H9 (cell line): ENCODE measurements around the gene DSTN. TPM values are rescaled to one million over a fixed set of nuclear protein-coding genes. Genes with fewer than 3 reads are reported as not detected.

Source experiments
- DNase-seq: peaks from one replicate; pipeline ENCODE4 v3.0.0-alpha.2; 2017
- H2AFZ ChIP-seq: one replicate; pipeline ENCODE4 v1.6.1; 2013; ENCODE audit warnings: mild to moderate bottlenecking, low read length, control low read depth, moderate library complexity
- H2AK5ac ChIP-seq: 2 replicates; pipeline ENCODE4 v1.6.1; 2013; ENCODE audit warnings: low read length, control low read depth, mixed read lengths; ENCODE audit not compliant: insufficient read length
- H2BK120ac ChIP-seq: one replicate; pipeline ENCODE4 v1.6.1; 2013; ENCODE audit warnings: low read depth, mild to moderate bottlenecking, low read length, control low read depth, inconsistent platforms; ENCODE audit not compliant: poor library complexity, severe bottlenecking
- H2BK12ac ChIP-seq: 2 replicates; pipeline ENCODE4 v1.6.1; 2013; ENCODE audit warnings: low read length, control low read depth, mixed read lengths, low read depth; ENCODE audit not compliant: insufficient read length
- H2BK15ac ChIP-seq: 2 replicates; pipeline ENCODE4 v1.6.1; 2013; ENCODE audit warnings: low read depth, low read length, control low read depth
- H2BK20ac ChIP-seq: one replicate; pipeline ENCODE4 v1.6.1; 2013; ENCODE audit warnings: low read depth, mild to moderate bottlenecking, low read length, control low read depth, inconsistent platforms; ENCODE audit not compliant: poor library complexity, severe bottlenecking
- H2BK5ac ChIP-seq: 2 replicates; pipeline ENCODE4 v1.6.1; 2013; ENCODE audit warnings: low read length, control low read depth, mixed read lengths; ENCODE audit not compliant: insufficient read length
- H3K14ac ChIP-seq: 2 replicates; pipeline ENCODE4 v1.6.1; 2013; ENCODE audit warnings: low read length, control low read depth; ENCODE audit not compliant: insufficient read depth
- H3K18ac ChIP-seq: 2 replicates; pipeline ENCODE4 v1.6.1; 2013; ENCODE audit warnings: low read depth, mild to moderate bottlenecking, mixed read lengths, low read length, control low read depth; ENCODE audit not compliant: insufficient read length
- H3K23ac ChIP-seq: 2 replicates; pipeline ENCODE4 v1.6.1; 2013; ENCODE audit warnings: low read length, control low read depth, mixed read lengths, low read depth; ENCODE audit not compliant: insufficient read length
- H3K23me2 ChIP-seq: 2 replicates; pipeline ENCODE4 v1.6.1; 2013; ENCODE audit warnings: low read depth, mild to moderate bottlenecking, mixed read lengths, low read length, control low read depth; ENCODE audit not compliant: insufficient read length, poor library complexity, severe bottlenecking
- H3K27ac ChIP-seq: 2 replicates; pipeline ENCODE4 v1.5.1; 2013; ENCODE audit warnings: low read length, control low read depth, mixed read lengths, low read depth; ENCODE audit not compliant: insufficient read length
- H3K27me3 ChIP-seq: 2 replicates; pipeline ENCODE4 v1.6.1; 2013; ENCODE audit warnings: low read length, control low read depth, inconsistent platforms; ENCODE audit not compliant: insufficient read depth
- H3K4ac ChIP-seq: 2 replicates; pipeline ENCODE4 v1.6.1; 2013; ENCODE audit warnings: low read depth, mild to moderate bottlenecking, control low read depth, inconsistent platforms, low read length, moderate library complexity
- H3K4me1 ChIP-seq: 2 replicates; pipeline ENCODE4 v1.6.1; 2013; ENCODE audit warnings: low read length, control low read depth, inconsistent platforms; ENCODE audit not compliant: insufficient read depth
- H3K4me2 ChIP-seq: 2 replicates; pipeline ENCODE4 v1.6.1; 2013; ENCODE audit warnings: low read length, control low read depth, mixed read lengths; ENCODE audit not compliant: insufficient read length, insufficient read depth
- H3K56ac ChIP-seq: 2 replicates; pipeline ENCODE4 v1.6.1; 2013; ENCODE audit warnings: low read depth, mild to moderate bottlenecking, mixed read lengths, low read length, control low read depth; ENCODE audit not compliant: insufficient read length
- H3K79me1 ChIP-seq: 2 replicates; pipeline ENCODE4 v1.6.1; 2013; ENCODE audit warnings: low read depth, mild to moderate bottlenecking, moderate library complexity, low read length, control low read depth, inconsistent platforms; ENCODE audit not compliant: insufficient read depth, poor library complexity, severe bottlenecking
- H3K79me2 ChIP-seq: 2 replicates; pipeline ENCODE4 v1.6.1; 2013; ENCODE audit warnings: low read length, control low read depth, inconsistent platforms; ENCODE audit not compliant: insufficient read depth
- H3K9ac ChIP-seq: 2 replicates; pipeline ENCODE4 v1.6.1; 2013; ENCODE audit warnings: low read length, control low read depth, mixed read lengths; ENCODE audit not compliant: insufficient read length; ENCODE audit errors: extremely low read depth
- H3K9me3 ChIP-seq: one replicate; pipeline ENCODE4 v1.6.1; 2013; ENCODE audit warnings: low read depth, low read length, inconsistent platforms; ENCODE audit not compliant: control insufficient read depth
- H3T11ph ChIP-seq: one replicate; pipeline ENCODE4 v1.6.1; 2013; ENCODE audit warnings: mild to moderate bottlenecking, low read length, control low read depth, inconsistent platforms
- H4K20me1 ChIP-seq: one replicate; pipeline ENCODE4 v1.6.1; 2013; ENCODE audit not compliant: control insufficient read depth, insufficient read length, insufficient read depth
- H4K5ac ChIP-seq: 2 replicates; pipeline ENCODE4 v1.6.1; 2013; ENCODE audit warnings: low read depth, mild to moderate bottlenecking, mixed read lengths, low read length, control low read depth; ENCODE audit not compliant: insufficient read length
- H4K8ac ChIP-seq: replicated peaks from 2 replicates; pipeline ENCODE4 v1.6.1; 2013; ENCODE audit warnings: low read length, control low read depth, mixed read lengths, low read depth; ENCODE audit not compliant: insufficient read length
- H4K91ac ChIP-seq: 2 replicates; pipeline ENCODE4 v1.6.1; 2013; ENCODE audit warnings: low read depth, mild to moderate bottlenecking, moderate library complexity, mixed read lengths, low read length, control low read depth; ENCODE audit not compliant: insufficient read length
- H3K27ac Mint-ChIP-seq, 3 experiments: 2 replicates in 2 of 3; 3 replicates in 1 of 3; pipeline ENCODE4 v1.8.0; 2020 to 2021; ENCODE audit warnings: mixed read lengths in 3 of 3, mild to moderate bottlenecking in 1 of 3, moderate library complexity in 1 of 3
- H3K27me3 Mint-ChIP-seq: 2 replicates; pipeline ENCODE4 v1.8.0; 2021; ENCODE audit warnings: low read depth, mild to moderate bottlenecking, moderate library complexity, mixed read lengths
- H3K36me3 Mint-ChIP-seq, 3 experiments: 2 replicates in 2 of 3; 3 replicates in 1 of 3; pipeline ENCODE4 v1.8.0; 2020 to 2021; ENCODE audit warnings: low read depth in 3 of 3, mixed read lengths in 3 of 3; ENCODE audit not compliant: insufficient read depth in 1 of 3
- H3K4me1 Mint-ChIP-seq, 2 experiments: 2 replicates each; pipeline ENCODE4 v1.8.0; 2020; ENCODE audit warnings: mixed read lengths in 2 of 2
- H3K4me3 Mint-ChIP-seq, 2 experiments: 2 replicates in 1 of 2; 3 replicates in 1 of 2; pipeline ENCODE4 v1.8.0; 2020 to 2021; ENCODE audit warnings: mild to moderate bottlenecking in 2 of 2, mixed read lengths in 2 of 2, moderate library complexity in 1 of 2
- H3K9me3 Mint-ChIP-seq, 2 experiments: 2 replicates in 1 of 2; 3 replicates in 1 of 2; pipeline ENCODE4 v1.8.0; 2020; ENCODE audit warnings: mild to moderate bottlenecking in 2 of 2, mixed read lengths in 2 of 2, moderate library complexity in 1 of 2
- WGBS: extraction: QIAGEN DNeasy Blood & Tissue Kit; methylation state at CpG from one replicate; pipeline ENCODE4 v1.1.7; 2013; ENCODE audit warnings: missing lambda C conversion rate, low lambda C conversion rate, mixed read lengths; ENCODE audit not compliant: insufficient read length; ENCODE audit errors: extremely low coverage; 5-methylcytosine and 5-hydroxymethylcytosine counted together
- total RNA-seq: library from RNA; stranded (reverse); gene quantifications from 2 replicates; pipeline ENCODE4 v1.2.1, GENCODE V29; 2021
- TF ChIP-seq, protein P1 (sequence below): fragments of 200-600 bp; sonication (generic); conservative IDR thresholded peaks from 3 replicates; pipeline ENCODE4 v1.8.0; 2021; ENCODE audit warnings: antibody characterized with exemption, mild to moderate bottlenecking

DSTN gene
- total RNA-seq, 1 experiment from 2014 or later, result 145 TPM

DNA sequence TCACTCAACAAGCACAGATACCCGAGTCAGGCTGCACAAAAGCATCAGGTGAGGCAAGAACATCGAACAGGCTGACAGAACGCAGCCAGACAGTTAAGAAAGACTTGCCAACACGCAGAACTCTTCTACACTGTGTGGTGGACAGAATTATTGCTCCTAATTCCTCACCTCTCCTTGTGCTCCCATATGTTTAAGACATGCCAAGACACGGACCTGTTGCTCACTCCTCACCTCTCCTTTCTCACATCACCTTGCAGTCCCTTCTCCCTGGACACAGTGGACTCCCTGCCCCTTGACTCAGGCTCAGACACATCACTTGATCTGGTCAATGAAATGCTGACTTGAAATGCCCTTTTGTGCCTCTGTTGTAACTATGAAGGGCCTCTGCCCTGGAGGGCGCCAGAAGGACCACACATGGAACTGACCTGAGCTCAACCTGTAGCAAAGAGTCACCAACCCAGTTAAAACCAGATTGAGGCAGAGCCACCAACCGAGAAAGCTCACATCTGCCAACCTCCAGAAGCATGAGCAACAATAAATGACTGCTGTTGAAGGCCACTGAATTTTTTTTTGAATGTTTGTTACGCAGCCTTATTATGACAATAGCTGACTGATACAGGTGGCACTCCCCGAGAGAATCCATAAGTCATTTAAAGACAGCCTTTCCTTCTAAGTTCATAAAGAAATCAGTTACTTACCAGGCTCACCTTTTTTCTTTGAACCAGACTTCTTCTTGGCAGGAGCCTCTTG lies 88.2 kb downstream of the DSTN start:
- peaks cover 35 to 46% of the 10 kb centered on the region in 2 experiments for H3K4me1 Mint-ChIP-seq

More for the DNA sequence above, 88.2 kb downstream of the DSTN start:
- no peak overlapping the region for H2AK5ac ChIP-seq
- no peak overlapping the region for H3K23ac ChIP-seq
- no peak overlapping the region for H2BK20ac ChIP-seq
- no peak overlapping the region for H3K9ac ChIP-seq
- H3K4me2 ChIP-seq, result no peak overlapping the region
- Mint-ChIP-seq H3K36me3 (peaks cover 48 to 56% (median 48%) of the 10 kb centered on the region in 3 experiments), H3K9me3 (peaks cover 11 to 22% of the 10 kb centered on the region in 2 experiments), H3K27ac (peak overlapping the region; percentile 4 to 63 (median 20); a peak in 4 of 7 replicates), H3K27me3 (no peaks in the 10 kb centered on the region; the same call in 1 of the 2 replicates), H3K4me3 (no peak overlapping the region; a peak in 1 of 5 replicates)
- H2BK12ac ChIP-seq, result no peak overlapping the region
- no peak overlapping the region for H3K56ac ChIP-seq
- DNase-seq, result no peak
- H3K27ac ChIP-seq, result no peak overlapping the region
- H2BK15ac ChIP-seq, result no peak overlapping the region
- no peak overlapping the region for H4K91ac ChIP-seq
- no peak overlapping the region for H3T11ph ChIP-seq
- H4K5ac ChIP-seq, result no peak overlapping the region
- peaks cover 27% of the 10 kb centered on the region; the same call in 1 of the 2 replicates for H3K79me2 ChIP-seq
- H3K79me1 ChIP-seq, result peaks cover 4% of the 10 kb centered on the region
- no CpG with 5 or more reads among the region's 9 CpGs for WGBS
- H4K20me1 ChIP-seq, result no peaks in the 10 kb centered on the region
- H3K4me1 ChIP-seq, result peaks cover 2% of the 10 kb centered on the region; the same call in 1 of the 2 replicates
- H3K27me3 ChIP-seq, result no peaks in the 10 kb centered on the region
- no peaks in the 10 kb centered on the region for H3K23me2 ChIP-seq
- no peak overlapping the region for H2BK5ac ChIP-seq
- no peak overlapping the region for H2AFZ ChIP-seq
- no peak overlapping the region for H2BK120ac ChIP-seq
- no peak overlapping the region for H3K4ac ChIP-seq
- no peak overlapping the region for H4K8ac ChIP-seq
- no peak overlapping the region for H3K18ac ChIP-seq
- H3K14ac ChIP-seq, result no peak overlapping the region
- no peaks in the 10 kb centered on the region for H3K9me3 ChIP-seq
- TF ChIP-seq, protein P1, sequence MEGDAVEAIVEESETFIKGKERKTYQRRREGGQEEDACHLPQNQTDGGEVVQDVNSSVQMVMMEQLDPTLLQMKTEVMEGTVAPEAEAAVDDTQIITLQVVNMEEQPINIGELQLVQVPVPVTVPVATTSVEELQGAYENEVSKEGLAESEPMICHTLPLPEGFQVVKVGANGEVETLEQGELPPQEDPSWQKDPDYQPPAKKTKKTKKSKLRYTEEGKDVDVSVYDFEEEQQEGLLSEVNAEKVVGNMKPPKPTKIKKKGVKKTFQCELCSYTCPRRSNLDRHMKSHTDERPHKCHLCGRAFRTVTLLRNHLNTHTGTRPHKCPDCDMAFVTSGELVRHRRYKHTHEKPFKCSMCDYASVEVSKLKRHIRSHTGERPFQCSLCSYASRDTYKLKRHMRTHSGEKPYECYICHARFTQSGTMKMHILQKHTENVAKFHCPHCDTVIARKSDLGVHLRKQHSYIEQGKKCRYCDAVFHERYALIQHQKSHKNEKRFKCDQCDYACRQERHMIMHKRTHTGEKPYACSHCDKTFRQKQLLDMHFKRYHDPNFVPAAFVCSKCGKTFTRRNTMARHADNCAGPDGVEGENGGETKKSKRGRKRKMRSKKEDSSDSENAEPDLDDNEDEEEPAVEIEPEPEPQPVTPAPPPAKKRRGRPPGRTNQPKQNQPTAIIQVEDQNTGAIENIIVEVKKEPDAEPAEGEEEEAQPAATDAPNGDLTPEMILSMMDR, result no peak
